ENCODE results near the gene RBFOX1.

DNA sequence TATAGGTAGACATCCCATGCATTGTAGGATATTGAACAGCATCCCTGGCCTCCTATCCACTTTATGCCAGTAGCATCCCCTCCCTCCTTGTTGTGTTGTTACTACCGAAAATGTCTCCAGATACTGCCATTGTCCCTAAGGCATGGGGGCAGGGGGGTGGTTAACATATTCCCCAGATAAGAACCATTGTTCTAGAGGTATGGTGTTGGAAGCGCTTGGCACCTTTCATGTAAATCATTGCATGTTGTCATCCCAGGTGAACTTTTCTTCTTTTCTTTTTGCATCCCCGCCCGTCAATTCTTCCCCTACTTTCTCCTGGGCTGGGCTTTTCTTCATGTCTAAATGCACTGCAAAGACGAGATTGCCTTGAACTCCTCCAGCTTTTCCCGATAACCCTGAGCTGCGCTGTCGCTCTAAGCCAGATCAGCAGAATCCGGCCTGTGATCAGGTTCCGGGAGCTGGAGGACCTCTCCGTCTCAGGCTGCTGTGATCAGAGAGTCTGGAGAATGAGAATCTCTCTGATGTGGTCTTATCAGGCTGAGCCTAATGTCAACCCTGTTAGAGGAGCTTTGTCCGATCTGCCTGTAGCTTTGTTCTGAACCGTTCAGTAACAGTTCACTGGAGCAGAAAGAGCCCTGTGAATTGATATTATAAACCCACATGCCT, 76.2 kb downstream of the RBFOX1 start:
- TF ChIP-seq, protein P1, sequence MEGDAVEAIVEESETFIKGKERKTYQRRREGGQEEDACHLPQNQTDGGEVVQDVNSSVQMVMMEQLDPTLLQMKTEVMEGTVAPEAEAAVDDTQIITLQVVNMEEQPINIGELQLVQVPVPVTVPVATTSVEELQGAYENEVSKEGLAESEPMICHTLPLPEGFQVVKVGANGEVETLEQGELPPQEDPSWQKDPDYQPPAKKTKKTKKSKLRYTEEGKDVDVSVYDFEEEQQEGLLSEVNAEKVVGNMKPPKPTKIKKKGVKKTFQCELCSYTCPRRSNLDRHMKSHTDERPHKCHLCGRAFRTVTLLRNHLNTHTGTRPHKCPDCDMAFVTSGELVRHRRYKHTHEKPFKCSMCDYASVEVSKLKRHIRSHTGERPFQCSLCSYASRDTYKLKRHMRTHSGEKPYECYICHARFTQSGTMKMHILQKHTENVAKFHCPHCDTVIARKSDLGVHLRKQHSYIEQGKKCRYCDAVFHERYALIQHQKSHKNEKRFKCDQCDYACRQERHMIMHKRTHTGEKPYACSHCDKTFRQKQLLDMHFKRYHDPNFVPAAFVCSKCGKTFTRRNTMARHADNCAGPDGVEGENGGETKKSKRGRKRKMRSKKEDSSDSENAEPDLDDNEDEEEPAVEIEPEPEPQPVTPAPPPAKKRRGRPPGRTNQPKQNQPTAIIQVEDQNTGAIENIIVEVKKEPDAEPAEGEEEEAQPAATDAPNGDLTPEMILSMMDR (IDR thresholded peaks at IDR 0.05), result no peak
- no peak for TF ChIP-seq POLR2A (IDR thresholded peaks at IDR 0.05)

Measured in ovary (tissue), 3 donors.